ENCODE results near the gene CATSPER2.
"Not testable (repeated sequence)": the region's sequence is repeated elsewhere in the genome, so short reads cannot be mapped to it uniquely, and the experiment has no call there.

CATSPER2 gene

GRCh38 chr15:43592841-43593240 is 55.8 kb downstream of the CATSPER2 start:
- not testable (repeated sequence) for DNase-seq

- not testable (repeated sequence) for DNase-seq
These were observed 58.7 kb downstream of the CATSPER2 start, which contains the start of gene PPIP5K1 for GRCh38 chr15:43589778-43590466. Gene PPIP5K1 (minus strand): TSS chr15:43590208. CDS start chr15:43584504, 5,704 bp downstream.

Measured in NCI-H748 treated with DMSO at 0.1 percent for 48 hours (cell line).